GM19438 (cell line): ENCODE results near the gene RASA1.
"Not testable (repeated sequence)": the region's sequence is repeated elsewhere in the genome, so short reads cannot be mapped to it uniquely, and the experiment has no call there.

Experiments used
- ATAC-seq: cut with Tn5 transposase; IDR thresholded peaks from one replicate; pipeline ENCODE4 v1.9.1; 2021; ENCODE audit warnings: low read depth; ENCODE audit not compliant: unreplicated experiment

RASA1 gene

DNA sequence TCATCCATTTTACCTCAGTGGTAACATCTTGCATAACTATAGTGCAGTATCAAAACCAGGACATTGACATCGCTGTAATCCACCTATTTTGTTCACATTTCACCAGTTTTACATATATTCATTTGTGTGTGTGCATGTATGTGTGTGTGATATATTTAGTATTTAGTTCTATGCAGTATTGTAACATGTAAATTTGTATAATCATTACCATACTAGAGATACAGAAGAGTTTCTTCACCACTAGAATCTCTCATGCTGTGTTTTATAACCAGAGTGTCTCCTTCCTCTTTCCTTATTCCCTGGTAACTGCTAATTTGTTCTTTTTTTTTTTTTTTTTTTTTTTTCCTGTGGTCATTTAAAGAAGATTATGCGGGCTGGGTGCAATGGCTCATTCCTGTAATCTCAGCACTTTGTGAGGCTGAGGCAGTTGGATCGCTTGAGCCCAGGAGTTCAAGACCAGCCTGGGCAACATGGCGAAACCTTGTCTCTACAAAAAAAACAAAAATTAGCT lies 11.0 kb downstream of the RASA1 start:
- ATAC-seq = no peak

DNA sequence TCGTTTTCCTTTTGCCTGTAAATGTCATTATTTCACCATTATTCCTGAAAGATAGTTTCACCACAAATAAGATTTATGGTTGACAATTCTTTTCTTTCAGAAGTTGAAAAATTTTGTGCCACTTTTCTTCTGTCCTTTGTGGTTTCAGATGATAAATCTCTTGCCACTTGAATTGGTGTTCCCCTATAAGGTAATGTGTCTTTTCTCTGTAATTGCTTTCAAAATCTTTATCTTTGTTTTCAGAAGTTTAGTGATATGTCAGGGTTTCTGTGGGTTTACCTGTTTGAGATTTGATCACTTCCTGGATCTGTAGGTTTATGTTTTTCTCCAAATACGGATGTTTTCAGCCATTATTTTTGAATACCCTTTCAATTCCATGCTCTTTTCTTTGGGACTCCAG lies 14.6 kb downstream of the RASA1 start:
- no peak for ATAC-seq

DNA sequence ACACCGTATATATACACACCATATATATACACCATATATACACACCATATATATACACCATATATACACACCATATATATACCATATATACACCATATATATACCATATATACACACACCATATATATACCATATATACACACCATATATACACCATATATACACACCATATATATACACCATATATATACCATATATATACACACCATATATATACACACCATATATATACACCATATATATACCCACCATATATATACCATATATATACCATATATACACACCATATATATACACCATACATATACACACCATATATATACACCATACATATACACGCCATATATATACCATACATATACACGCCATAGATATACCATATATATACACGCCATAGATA lies 19.6 kb downstream of the RASA1 start:
- ATAC-seq = not testable (repeated sequence)

DNA sequence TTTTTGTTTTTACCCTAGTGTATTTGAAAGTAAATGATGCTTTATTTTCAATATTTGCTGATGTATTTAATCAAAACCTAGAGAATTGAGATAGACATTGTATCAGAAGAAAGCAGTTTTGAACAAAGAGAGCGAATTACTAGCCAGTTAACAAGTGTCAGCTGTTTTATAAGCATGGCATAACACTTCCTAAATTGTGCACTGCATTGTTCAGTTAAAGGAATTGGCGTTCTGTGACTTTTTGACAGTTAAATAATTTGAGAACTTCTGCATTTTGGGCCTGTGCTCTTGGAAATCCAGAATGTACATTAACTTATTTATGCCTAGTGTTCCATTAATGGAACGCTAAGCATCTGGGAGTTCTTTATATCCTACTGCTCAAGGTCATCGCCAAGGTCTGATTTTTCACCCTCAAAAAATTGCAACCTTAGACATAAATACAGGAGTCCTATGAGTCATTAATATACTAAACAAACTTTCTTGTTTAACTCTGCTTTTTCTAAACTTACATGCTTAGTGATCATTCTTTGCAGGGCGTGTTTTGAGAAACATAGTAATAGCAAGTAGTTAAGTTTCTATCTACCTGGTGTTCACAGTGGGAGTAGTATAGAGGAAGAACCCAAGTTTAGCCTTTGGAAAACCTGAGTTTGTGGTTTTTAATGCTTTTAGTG lies 31.1 kb downstream of the RASA1 start:
- ATAC-seq = no peak

GRCh38 chr5:87300176-87300575 lies 32.5 kb downstream of the RASA1 start:
- no peak for ATAC-seq

GRCh38 chr5:87300744-87301143 lies 33.1 kb downstream of the RASA1 start:
- ATAC-seq = no peak

DNA sequence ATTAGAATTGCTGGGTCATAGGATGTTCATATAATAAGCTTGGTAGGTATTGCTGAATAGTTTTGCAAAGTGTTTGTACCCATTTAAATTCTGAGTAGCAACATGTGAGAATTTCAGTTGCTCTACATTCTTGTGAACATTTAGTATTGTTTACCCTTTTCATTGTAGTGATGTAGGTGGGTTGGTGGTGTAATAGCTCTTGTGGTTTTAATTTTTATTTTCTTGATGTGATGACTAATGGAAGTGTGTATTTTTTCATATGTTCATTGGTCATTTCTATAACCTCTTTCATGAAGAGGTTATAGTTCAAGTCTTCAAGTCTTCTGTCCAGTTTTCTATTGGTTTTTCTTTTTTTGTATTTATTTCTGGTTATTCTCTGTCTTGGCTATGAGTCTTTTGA lies 34.4 kb downstream of the RASA1 start:
- ATAC-seq = no peak

- no peak for ATAC-seq
These were observed 35.6 kb downstream of the RASA1 start for GRCh38 chr5:87303324-87303723.

GRCh38 chr5:87306090-87306489 lies 38.4 kb downstream of the RASA1 start:
- ATAC-seq = not testable (repeated sequence)

DNA sequence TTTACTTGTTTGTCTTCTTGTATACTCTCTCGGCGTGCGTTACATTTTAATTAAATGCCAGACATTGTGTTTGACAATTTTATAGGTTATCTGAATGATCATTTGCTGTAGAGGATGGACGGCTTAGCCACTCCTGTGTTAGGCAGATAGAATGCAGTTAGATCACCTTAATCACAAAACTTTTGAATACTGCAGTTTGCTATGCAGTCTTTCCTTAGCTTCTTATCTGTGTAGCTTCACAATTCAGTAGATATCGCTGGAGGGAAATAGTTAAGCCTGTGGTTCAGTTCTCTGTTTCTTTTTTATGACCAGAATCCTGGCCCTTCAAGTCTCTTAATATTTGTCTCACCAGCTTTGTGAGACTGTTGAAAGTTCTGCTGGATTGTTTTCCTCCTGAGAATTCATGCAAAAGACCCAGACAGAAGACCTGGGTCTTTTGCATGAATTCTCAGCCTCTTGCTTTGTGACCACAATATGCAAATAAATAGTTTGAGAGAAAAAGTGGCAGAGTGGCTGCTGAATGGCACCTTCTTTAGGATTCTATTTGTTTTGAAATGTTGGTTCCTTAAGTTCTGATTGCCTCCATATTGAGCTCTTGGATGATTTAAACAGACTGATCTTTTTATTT lies 40.2 kb downstream of the RASA1 start:
- peak; percentile 87 for ATAC-seq

DNA sequence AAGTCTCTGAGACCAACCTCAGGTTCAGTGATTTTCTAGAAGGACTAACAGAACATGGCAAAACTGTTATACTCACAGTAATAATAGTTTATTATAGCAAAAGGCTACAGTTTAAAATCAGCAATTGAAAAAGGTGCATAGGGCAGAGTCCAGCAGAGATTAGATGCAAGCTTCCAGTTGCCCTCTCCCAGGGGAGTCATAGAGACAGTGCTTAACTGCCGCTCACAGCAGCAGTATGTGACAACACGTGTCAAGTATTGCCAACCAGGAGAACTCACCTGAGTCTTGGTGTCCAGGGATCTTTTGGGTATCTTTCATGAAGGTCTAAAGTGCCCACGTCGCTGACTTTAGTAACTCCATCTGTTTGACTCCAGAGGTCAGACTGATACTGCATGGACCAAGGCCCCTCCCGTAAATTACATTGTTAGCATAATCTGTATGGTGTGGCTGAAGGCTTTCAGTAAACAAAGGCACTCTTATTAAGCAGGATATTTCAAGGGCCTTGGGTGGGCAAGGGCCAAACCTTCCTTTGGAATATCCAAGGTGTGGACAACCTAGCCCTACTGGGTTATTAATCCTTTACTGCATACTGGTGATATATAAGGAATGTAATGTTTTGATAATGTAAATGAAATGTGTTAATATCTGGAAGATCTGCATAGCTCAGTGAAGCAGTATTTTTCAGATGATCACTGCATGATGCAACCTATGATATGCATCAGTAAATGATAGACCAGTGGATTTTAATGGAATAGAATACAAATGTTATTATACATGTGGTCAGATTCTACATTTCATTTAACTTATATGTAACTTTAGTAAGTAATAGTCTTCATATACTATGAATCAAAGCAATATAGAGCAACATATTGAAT lies 44.0 kb downstream of the RASA1 start:
- no peak for ATAC-seq

- ATAC-seq = no peak
These were observed 45.5 kb downstream of the RASA1 start for GRCh38 chr5:87313216-87313615.

DNA sequence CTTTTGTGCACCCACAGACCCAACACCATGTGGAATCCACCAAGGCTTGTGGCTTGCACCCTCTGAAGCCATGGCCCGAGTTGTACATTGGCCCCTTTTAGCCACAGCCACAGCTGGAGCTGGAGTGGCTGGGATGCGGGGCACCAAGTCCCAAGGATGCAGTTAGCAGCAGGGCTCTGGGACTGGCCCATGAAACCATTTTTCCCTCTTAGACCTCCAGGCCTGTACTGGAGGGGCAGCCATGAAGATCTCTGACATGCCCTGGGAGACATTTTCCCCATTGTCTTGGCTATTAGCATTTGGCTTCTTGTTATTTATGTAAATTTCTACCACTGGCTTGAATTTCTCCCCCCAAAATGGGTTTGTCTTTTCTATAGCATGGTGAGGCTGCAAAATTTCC lies 51.8 kb downstream of the RASA1 start:
- no peak for ATAC-seq

GRCh38 chr5:87321605-87322004 lies 53.9 kb downstream of the RASA1 start:
- no peak for ATAC-seq

DNA sequence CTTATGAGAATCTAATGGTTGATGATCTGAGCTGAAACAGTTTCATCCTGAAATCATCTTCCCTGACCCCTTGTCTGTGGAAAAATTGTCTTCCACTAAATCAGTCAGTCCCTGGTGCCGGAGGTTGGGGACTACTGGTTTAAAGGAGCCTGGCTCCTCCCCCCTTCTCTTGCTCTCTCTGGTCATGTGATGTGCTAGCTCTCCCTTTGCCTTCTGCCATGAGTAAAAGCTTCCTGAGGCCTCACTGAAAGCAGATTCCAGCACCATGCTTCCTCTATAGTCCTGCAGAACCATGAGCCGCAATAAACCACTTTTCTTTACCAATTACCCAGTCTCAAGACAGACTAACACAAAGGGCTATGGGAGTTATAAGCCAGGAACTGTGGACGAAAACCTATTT lies 54.7 kb downstream of the RASA1 start:
- ATAC-seq = no peak

- no peak for ATAC-seq
These were observed 60.3 kb downstream of the RASA1 start for GRCh38 chr5:87327998-87328397.

DNA sequence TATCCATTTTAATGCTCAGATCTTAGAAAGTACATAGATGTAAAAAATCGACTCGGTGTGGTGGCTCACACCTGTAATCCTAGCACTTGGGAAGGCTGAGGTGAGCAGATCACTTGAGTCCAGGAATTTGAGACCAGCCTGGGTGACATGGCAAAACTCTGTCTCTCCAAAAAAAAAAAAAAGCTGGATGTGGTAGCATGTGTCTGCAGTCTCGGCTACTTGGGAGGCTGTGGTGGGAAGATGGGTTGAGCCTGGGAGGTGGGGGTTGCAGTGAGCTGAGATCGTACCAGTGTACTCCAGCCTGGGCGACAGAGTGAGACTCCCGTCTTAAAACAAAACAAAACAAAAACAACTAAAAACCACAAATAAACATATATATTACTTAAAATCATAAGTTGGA lies 61.4 kb downstream of the RASA1 start:
- ATAC-seq = no peak

DNA sequence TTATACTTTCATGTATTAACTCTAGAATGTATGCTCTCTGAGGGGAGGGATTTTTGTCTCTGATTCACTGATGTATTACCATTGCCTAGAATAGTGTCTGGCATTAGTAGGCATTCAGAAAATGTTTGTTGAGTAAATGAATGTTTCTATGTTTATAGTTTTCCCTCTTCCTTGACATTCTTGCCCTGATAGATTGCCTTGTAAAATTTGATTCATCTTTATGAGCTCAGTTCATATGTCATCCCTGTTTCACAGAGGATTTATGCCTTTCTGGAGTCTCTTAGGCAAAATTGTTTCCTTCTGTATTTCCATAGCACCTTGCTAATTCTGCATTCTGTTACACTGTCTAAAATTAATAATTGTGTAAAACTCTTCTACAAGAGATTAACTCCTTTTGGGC lies 72.3 kb downstream of the RASA1 start:
- no peak for ATAC-seq

DNA sequence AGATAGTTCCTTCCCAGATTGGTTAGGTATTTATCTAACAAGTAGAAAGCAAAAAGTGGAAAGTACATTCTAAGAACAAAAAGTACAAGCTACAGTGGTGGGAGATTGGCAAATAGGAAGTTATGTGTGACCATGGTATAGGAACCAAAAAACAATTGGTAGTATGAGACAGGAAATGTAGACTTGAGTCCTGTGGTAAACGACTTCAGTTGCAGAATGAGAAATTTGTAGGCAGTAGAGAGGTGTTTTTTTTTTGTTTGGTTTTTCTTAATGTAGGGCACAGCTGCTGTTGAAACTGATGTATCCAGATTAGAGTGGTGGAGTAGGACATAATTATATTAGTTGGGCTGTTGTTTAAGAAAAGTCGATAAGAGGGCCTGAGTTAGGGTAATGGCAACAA lies 73.0 kb downstream of the RASA1 start:
- peak; percentile 100 for ATAC-seq

GRCh38 chr5:87347272-87347671 lies 79.6 kb downstream of the RASA1 start:
- no peak for ATAC-seq

GRCh38 chr5:87347841-87348240 lies 80.2 kb downstream of the RASA1 start:
- no peak for ATAC-seq
